ENCODE results near the gene TMEM9. TPM values are rescaled to one million over a fixed set of nuclear protein-coding genes. Genes with fewer than 3 reads are reported as not detected.

TMEM9 gene
- total and polyA plus RNA-seq, 10 of the 15 experiments (the other 5 are each of a cell fraction or from before 2014, with no cell fraction given) = 7.2 to 46.1 (median 17.3) TPM

DNA sequence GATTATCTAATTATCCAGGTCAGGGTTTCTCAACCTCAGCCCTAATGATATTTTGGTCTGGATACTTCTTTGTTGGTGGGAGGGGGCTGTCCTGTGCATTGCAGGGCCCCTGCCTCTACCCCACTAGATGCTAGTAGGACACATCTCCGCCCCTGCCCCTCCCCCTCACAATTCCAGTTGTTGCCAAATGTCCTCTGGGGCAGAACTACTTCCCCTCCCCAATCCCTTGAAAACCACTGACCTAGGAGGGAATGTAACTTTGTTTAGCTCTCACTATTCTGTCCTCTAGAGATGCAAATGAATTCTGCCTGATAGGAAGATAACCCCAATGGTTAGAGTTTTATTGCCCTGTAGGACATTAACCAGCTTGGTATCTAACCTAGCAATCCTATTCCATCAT lies 50.1 kb downstream of the TMEM9 start:
- CTCF ChIA-PET = interaction anchor here (0.8 kb wide), 1 partner anchor 15 kb away, joined by 4 read pairs; no protein-coding TSS in a partner anchor
- in situ Hi-C loops (cut with MboI) (no loop called here), intact Hi-C loops (cut with micrococcal nuclease; ENCODE audit: unreplicated experiment) (no loop called here)
- H3K27me3 ChIP-seq (replicated peaks in 1 of 2; ENCODE audit: control insufficient read depth in 2 of 2, insufficient read depth in 2 of 2, low read length in 1 of 2) = peaks cover 0 to 2% of the 10 kb centered on the region in 2 experiments; a peak in 2 of 4 replicates
- H2AFZ ChIP-seq (ENCODE audit: control insufficient read depth, low read depth, low read length) = no peak overlapping the region
- no peak overlapping the region for H3K9ac ChIP-seq (ENCODE audit: control insufficient read depth, insufficient read depth, low read length)
- H3K27ac ChIP-seq (ENCODE audit: control insufficient read depth, insufficient read depth) = no peak overlapping the region
- H3K79me2 ChIP-seq (ENCODE audit: control insufficient read depth, insufficient read depth, low read length) = no peaks in the 10 kb centered on the region
- H3K4me2 ChIP-seq (ENCODE audit: control insufficient read depth, insufficient read depth) = no peak overlapping the region
- SMC1A ChIA-PET (ENCODE audit: uncharacterized antibody, unreplicated experiment) = no interaction called here
- no peaks in the 10 kb centered on the region for H3K9me3 ChIP-seq (replicated peaks; ENCODE audit: control insufficient read depth, insufficient read depth, low read length)
- FAIRE-seq = no peak
- no peak overlapping the region for H3K4me3 ChIP-seq
- DNase-seq (ENCODE audit: low read depth, low spot score) = no peak
- no peaks in the 10 kb centered on the region for H3K4me1 ChIP-seq (ENCODE audit: control insufficient read depth, insufficient read depth, low read length)
- 0% methylated on average over 1 of the region's 1 CpG for WGBS (ENCODE audit: insufficient coverage, insufficient replicate concordance, low lambda C conversion rate, missing lambda C conversion rate)
- H4K20me1 ChIP-seq (ENCODE audit: control insufficient read depth, insufficient read depth) = no peaks in the 10 kb centered on the region
- RAD21 ChIA-PET (ENCODE audit: unreplicated experiment) = no interaction called here
- no peak for TF ChIP-seq RBBP5 (conservative IDR thresholded peaks at IDR 0.05)
- TF ChIP-seq RB1 (IDR thresholded peaks at IDR 0.05; ENCODE audit: borderline replicate concordance) = no peak
- TF ChIP-seq MYC (IDR thresholded peaks at IDR 0.05; ENCODE audit: insufficient read depth, insufficient read length, insufficient replicate concordance, low read length, severe bottlenecking) = no peak
- no peak for TF ChIP-seq EGR1 (IDR thresholded peaks at IDR 0.05; ENCODE audit: borderline replicate concordance in 1 of 2, low read depth in 2 of 2, low read length in 2 of 2)
- no peak for TF ChIP-seq CHD1 (IDR thresholded peaks at IDR 0.05; ENCODE audit: low read depth, low read length)
- no peak for TF ChIP-seq YBX1 (IDR thresholded peaks at IDR 0.05)
- TF ChIP-seq SP1 (IDR thresholded peaks at IDR 0.05; ENCODE audit: low read depth, low read length) = no peak
- TF ChIP-seq, protein P1, sequence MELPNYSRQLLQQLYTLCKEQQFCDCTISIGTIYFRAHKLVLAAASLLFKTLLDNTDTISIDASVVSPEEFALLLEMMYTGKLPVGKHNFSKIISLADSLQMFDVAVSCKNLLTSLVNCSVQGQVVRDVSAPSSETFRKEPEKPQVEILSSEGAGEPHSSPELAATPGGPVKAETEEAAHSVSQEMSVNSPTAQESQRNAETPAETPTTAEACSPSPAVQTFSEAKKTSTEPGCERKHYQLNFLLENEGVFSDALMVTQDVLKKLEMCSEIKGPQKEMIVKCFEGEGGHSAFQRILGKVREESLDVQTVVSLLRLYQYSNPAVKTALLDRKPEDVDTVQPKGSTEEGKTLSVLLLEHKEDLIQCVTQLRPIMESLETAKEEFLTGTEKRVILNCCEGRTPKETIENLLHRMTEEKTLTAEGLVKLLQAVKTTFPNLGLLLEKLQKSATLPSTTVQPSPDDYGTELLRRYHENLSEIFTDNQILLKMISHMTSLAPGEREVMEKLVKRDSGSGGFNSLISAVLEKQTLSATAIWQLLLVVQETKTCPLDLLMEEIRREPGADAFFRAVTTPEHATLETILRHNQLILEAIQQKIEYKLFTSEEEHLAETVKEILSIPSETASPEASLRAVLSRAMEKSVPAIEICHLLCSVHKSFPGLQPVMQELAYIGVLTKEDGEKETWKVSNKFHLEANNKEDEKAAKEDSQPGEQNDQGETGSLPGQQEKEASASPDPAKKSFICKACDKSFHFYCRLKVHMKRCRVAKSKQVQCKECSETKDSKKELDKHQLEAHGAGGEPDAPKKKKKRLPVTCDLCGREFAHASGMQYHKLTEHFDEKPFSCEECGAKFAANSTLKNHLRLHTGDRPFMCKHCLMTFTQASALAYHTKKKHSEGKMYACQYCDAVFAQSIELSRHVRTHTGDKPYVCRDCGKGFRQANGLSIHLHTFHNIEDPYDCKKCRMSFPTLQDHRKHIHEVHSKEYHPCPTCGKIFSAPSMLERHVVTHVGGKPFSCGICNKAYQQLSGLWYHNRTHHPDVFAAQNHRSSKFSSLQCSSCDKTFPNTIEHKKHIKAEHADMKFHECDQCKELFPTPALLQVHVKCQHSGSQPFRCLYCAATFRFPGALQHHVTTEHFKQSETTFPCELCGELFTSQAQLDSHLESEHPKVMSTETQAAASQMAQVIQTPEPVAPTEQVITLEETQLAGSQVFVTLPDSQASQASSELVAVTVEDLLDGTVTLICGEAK (IDR thresholded peaks at IDR 0.05; ENCODE audit: borderline replicate concordance) = no peak
- TF ChIP-seq, protein P2, sequence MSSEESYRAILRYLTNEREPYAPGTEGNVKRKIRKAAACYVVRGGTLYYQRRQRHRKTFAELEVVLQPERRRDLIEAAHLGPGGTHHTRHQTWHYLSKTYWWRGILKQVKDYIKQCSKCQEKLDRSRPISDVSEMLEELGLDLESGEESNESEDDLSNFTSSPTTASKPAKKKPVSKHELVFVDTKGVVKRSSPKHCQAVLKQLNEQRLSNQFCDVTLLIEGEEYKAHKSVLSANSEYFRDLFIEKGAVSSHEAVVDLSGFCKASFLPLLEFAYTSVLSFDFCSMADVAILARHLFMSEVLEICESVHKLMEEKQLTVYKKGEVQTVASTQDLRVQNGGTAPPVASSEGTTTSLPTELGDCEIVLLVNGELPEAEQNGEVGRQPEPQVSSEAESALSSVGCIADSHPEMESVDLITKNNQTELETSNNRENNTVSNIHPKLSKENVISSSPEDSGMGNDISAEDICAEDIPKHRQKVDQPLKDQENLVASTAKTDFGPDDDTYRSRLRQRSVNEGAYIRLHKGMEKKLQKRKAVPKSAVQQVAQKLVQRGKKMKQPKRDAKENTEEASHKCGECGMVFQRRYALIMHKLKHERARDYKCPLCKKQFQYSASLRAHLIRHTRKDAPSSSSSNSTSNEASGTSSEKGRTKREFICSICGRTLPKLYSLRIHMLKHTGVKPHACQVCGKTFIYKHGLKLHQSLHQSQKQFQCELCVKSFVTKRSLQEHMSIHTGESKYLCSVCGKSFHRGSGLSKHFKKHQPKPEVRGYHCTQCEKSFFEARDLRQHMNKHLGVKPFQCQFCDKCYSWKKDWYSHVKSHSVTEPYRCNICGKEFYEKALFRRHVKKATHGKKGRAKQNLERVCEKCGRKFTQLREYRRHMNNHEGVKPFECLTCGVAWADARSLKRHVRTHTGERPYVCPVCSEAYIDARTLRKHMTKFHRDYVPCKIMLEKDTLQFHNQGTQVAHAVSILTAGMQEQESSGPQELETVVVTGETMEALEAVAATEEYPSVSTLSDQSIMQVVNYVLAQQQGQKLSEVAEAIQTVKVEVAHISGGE (CRISPR knock-in tag; IDR thresholded peaks at IDR 0.05) = no peak
- TF ChIP-seq ZNF274 (IDR thresholded peaks at IDR 0.05; ENCODE audit: insufficient read depth, insufficient read length) = no peak
- TF ChIP-seq ZSCAN29 (IDR thresholded peaks at IDR 0.05) = no peak
- POLR2A ChIA-PET = no interaction called here
- no peaks in the 10 kb centered on the region for H3K36me3 ChIP-seq (ENCODE audit: control insufficient read depth in 2 of 2, insufficient read depth in 2 of 2, low read length in 1 of 2)
- ATAC-seq = no peak
- no TSS peak for BruUV-seq (replicated peaks)

Measured in GM12878 (cell line).